WTC11 (cell line): ENCODE results near the gene SLC8A1.

Source experiments
- CREB1 ChIP-seq: sonication (generic); formaldehyde crosslinking; IDR thresholded peaks from 2 replicates; pipeline ENCODE4 v1.8.0; 2023; ENCODE audit warnings: mild to moderate bottlenecking, missing genetic modification reagents
- FOXJ3 ChIP-seq: sonication (generic); formaldehyde crosslinking; IDR thresholded peaks from 2 replicates; pipeline ENCODE4 v1.9.0; 2021; ENCODE audit warnings: missing genetic modification reagents, mild to moderate bottlenecking, borderline replicate concordance
- FOXP1 ChIP-seq: sonication (generic); formaldehyde crosslinking; IDR thresholded peaks from 2 replicates; pipeline ENCODE4 v1.8.0; 2022; ENCODE audit warnings: missing genetic modification reagents, mild to moderate bottlenecking, moderate library complexity, borderline replicate concordance
- JAZF1 ChIP-seq: fragments of 250-450 bp; sonication (Bioruptor Pico); IDR thresholded peaks from 2 replicates; pipeline ENCODE4 v1.9.0; 2021; ENCODE audit warnings: moderate library complexity, mild to moderate bottlenecking, inconsistent platforms
- KAT7 ChIP-seq: sonication (generic); formaldehyde crosslinking; IDR thresholded peaks from 2 replicates; pipeline ENCODE4 v1.8.1; 2023; ENCODE audit warnings: missing genetic modification reagents, mild to moderate bottlenecking, borderline replicate concordance
- NFYB ChIP-seq: sonication (generic); formaldehyde crosslinking; conservative IDR thresholded peaks from 2 replicates; pipeline ENCODE4 v1.8.0; 2022; ENCODE audit warnings: low read depth, missing genetic modification reagents
- TCF7 ChIP-seq: sonication (generic); formaldehyde crosslinking; IDR thresholded peaks from 2 replicates; pipeline ENCODE4 v1.8.0; 2022; ENCODE audit warnings: mild to moderate bottlenecking, low read depth, missing genetic modification reagents, moderate library complexity
- TF ChIP-seq, protein P1 (sequence below): sonication (generic); formaldehyde crosslinking; IDR thresholded peaks from 2 replicates; pipeline ENCODE4 v1.8.1; 2023; ENCODE audit warnings: mild to moderate bottlenecking, missing genetic modification reagents, borderline replicate concordance
- TF ChIP-seq, protein P2 (sequence below): fragments of 200-600 bp; IDR thresholded peaks from 2 replicates; pipeline ENCODE4 v1.8.0; 2022; ENCODE audit warnings: antibody characterized with exemption
- TF ChIP-seq, protein P3 (sequence below): sonication (generic); formaldehyde crosslinking; IDR thresholded peaks from 2 replicates; pipeline ENCODE4 v1.8.0; 2022; ENCODE audit warnings: mild to moderate bottlenecking, missing genetic modification reagents
- TF ChIP-seq, protein P4 (sequence below): sonication (generic); formaldehyde crosslinking; IDR thresholded peaks from 2 replicates; pipeline ENCODE4 v1.8.0; 2023; ENCODE audit warnings: missing genetic modification reagents, mild to moderate bottlenecking, borderline replicate concordance
- TF ChIP-seq, protein P5 (sequence below): sonication (generic); formaldehyde crosslinking; IDR thresholded peaks from 2 replicates; pipeline ENCODE4 v1.8.1; 2023; ENCODE audit warnings: mild to moderate bottlenecking, missing genetic modification reagents, moderate library complexity

DNA sequence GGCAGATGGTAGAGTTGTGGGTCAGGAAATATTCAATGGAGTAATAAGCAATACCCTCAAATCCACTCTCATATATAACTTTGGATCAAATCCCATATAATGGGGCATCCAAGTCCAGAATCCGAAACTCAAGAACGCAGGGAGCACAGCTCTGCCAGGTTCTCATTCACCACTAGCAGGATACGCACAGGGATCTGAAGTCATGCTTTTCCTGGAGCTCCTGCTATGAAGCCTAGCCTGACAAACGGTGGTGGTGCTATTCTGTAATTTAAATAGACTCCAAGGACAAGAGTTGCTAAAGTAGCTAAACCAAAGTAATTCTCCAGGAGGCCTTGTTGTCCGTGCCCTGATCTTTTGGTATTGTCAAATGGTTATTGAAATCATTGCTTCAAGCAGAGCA, 264.8 kb downstream of the SLC8A1 start:
- TF ChIP-seq FOXP1 (CRISPR knock-in tag) = no peak
- TF ChIP-seq KAT7 (CRISPR knock-in tag) = no peak
- TF ChIP-seq, protein P1, sequence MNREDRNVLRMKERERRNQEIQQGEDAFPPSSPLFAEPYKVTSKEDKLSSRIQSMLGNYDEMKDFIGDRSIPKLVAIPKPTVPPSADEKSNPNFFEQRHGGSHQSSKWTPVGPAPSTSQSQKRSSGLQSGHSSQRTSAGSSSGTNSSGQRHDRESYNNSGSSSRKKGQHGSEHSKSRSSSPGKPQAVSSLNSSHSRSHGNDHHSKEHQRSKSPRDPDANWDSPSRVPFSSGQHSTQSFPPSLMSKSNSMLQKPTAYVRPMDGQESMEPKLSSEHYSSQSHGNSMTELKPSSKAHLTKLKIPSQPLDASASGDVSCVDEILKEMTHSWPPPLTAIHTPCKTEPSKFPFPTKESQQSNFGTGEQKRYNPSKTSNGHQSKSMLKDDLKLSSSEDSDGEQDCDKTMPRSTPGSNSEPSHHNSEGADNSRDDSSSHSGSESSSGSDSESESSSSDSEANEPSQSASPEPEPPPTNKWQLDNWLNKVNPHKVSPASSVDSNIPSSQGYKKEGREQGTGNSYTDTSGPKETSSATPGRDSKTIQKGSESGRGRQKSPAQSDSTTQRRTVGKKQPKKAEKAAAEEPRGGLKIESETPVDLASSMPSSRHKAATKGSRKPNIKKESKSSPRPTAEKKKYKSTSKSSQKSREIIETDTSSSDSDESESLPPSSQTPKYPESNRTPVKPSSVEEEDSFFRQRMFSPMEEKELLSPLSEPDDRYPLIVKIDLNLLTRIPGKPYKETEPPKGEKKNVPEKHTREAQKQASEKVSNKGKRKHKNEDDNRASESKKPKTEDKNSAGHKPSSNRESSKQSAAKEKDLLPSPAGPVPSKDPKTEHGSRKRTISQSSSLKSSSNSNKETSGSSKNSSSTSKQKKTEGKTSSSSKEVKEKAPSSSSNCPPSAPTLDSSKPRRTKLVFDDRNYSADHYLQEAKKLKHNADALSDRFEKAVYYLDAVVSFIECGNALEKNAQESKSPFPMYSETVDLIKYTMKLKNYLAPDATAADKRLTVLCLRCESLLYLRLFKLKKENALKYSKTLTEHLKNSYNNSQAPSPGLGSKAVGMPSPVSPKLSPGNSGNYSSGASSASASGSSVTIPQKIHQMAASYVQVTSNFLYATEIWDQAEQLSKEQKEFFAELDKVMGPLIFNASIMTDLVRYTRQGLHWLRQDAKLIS (CRISPR knock-in tag) = no peak
- TF ChIP-seq, protein P2, sequence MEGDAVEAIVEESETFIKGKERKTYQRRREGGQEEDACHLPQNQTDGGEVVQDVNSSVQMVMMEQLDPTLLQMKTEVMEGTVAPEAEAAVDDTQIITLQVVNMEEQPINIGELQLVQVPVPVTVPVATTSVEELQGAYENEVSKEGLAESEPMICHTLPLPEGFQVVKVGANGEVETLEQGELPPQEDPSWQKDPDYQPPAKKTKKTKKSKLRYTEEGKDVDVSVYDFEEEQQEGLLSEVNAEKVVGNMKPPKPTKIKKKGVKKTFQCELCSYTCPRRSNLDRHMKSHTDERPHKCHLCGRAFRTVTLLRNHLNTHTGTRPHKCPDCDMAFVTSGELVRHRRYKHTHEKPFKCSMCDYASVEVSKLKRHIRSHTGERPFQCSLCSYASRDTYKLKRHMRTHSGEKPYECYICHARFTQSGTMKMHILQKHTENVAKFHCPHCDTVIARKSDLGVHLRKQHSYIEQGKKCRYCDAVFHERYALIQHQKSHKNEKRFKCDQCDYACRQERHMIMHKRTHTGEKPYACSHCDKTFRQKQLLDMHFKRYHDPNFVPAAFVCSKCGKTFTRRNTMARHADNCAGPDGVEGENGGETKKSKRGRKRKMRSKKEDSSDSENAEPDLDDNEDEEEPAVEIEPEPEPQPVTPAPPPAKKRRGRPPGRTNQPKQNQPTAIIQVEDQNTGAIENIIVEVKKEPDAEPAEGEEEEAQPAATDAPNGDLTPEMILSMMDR = no peak
- TF ChIP-seq CREB1 = no peak
- TF ChIP-seq, protein P3, sequence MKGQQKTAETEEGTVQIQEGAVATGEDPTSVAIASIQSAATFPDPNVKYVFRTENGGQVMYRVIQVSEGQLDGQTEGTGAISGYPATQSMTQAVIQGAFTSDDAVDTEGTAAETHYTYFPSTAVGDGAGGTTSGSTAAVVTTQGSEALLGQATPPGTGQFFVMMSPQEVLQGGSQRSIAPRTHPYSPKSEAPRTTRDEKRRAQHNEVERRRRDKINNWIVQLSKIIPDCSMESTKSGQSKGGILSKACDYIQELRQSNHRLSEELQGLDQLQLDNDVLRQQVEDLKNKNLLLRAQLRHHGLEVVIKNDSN (CRISPR knock-in tag) = no peak
- TF ChIP-seq, protein P4, sequence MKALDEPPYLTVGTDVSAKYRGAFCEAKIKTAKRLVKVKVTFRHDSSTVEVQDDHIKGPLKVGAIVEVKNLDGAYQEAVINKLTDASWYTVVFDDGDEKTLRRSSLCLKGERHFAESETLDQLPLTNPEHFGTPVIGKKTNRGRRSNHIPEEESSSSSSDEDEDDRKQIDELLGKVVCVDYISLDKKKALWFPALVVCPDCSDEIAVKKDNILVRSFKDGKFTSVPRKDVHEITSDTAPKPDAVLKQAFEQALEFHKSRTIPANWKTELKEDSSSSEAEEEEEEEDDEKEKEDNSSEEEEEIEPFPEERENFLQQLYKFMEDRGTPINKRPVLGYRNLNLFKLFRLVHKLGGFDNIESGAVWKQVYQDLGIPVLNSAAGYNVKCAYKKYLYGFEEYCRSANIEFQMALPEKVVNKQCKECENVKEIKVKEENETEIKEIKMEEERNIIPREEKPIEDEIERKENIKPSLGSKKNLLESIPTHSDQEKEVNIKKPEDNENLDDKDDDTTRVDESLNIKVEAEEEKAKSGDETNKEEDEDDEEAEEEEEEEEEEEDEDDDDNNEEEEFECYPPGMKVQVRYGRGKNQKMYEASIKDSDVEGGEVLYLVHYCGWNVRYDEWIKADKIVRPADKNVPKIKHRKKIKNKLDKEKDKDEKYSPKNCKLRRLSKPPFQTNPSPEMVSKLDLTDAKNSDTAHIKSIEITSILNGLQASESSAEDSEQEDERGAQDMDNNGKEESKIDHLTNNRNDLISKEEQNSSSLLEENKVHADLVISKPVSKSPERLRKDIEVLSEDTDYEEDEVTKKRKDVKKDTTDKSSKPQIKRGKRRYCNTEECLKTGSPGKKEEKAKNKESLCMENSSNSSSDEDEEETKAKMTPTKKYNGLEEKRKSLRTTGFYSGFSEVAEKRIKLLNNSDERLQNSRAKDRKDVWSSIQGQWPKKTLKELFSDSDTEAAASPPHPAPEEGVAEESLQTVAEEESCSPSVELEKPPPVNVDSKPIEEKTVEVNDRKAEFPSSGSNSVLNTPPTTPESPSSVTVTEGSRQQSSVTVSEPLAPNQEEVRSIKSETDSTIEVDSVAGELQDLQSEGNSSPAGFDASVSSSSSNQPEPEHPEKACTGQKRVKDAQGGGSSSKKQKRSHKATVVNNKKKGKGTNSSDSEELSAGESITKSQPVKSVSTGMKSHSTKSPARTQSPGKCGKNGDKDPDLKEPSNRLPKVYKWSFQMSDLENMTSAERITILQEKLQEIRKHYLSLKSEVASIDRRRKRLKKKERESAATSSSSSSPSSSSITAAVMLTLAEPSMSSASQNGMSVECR (CRISPR knock-in tag) = no peak
- no peak for TF ChIP-seq NFYB (CRISPR knock-in tag)
- TF ChIP-seq FOXJ3 (CRISPR knock-in tag) = no peak
- no peak for TF ChIP-seq TCF7
- TF ChIP-seq, protein P5, sequence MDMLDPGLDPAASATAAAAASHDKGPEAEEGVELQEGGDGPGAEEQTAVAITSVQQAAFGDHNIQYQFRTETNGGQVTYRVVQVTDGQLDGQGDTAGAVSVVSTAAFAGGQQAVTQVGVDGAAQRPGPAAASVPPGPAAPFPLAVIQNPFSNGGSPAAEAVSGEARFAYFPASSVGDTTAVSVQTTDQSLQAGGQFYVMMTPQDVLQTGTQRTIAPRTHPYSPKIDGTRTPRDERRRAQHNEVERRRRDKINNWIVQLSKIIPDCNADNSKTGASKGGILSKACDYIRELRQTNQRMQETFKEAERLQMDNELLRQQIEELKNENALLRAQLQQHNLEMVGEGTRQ (CRISPR knock-in tag) = no peak
- TF ChIP-seq JAZF1 (CRISPR knock-in tag) = no peak
